Astrocyte (in vitro differentiated cells and primary cell): ENCODE results near the gene FTO. TPM values are rescaled to one million over a fixed set of nuclear protein-coding genes. Genes with fewer than 3 reads are reported as not detected.
"Not testable (repeated sequence)": the region's sequence is repeated elsewhere in the genome, so short reads cannot be mapped to it uniquely, and the experiment has no call there.

Experiments
- DNase-seq: peaks from one replicate; pipeline ENCODE4 v3.0.0-alpha.2; 2010; ENCODE audit warnings: low read depth
- FAIRE-seq: peaks from 2 replicates; lab custom pipeline; 2011; peaks lifted over from hg19 to GRCh38; lab: Jason Lieb, UNC
- H2AFZ ChIP-seq: 2 replicates; pipeline ENCODE4 v1.6.0; 2012; ENCODE audit warnings: low read depth, low read length, inconsistent platforms
- H3K27ac ChIP-seq: 2 replicates; pipeline ENCODE4 v1.5.1; 2011; ENCODE audit warnings: low read depth, low read length, inconsistent platforms
- H3K27me3 ChIP-seq: 2 replicates; pipeline ENCODE4 v1.6.0; 2011; ENCODE audit warnings: low read length, inconsistent platforms; ENCODE audit not compliant: insufficient read depth
- H3K36me3 ChIP-seq: 2 replicates; pipeline ENCODE4 v1.5.1; 2011; ENCODE audit warnings: low read length, inconsistent platforms; ENCODE audit not compliant: insufficient read depth
- H3K4me1 ChIP-seq: 2 replicates; pipeline ENCODE4 v1.5.1; 2011; ENCODE audit warnings: low read length, inconsistent platforms; ENCODE audit not compliant: insufficient read depth
- H3K4me2 ChIP-seq: 2 replicates; pipeline ENCODE4 v1.6.0; 2012; ENCODE audit warnings: low read length, inconsistent platforms
- H3K4me3 ChIP-seq: 2 replicates; pipeline ENCODE4 v1.5.1; 2011; ENCODE audit warnings: low read depth, mild to moderate bottlenecking, low read length, inconsistent platforms; ENCODE audit not compliant: insufficient read depth
- H3K79me2 ChIP-seq: 2 replicates; pipeline ENCODE4 v1.6.0; 2012; ENCODE audit warnings: mild to moderate bottlenecking, low read length, inconsistent platforms; ENCODE audit not compliant: insufficient read depth
- H3K9ac ChIP-seq: 2 replicates; pipeline ENCODE4 v1.6.0; 2012; ENCODE audit warnings: mild to moderate bottlenecking, low read length, inconsistent platforms
- H3K9me3 ChIP-seq: 2 replicates; pipeline ENCODE4 v1.5.1; 2012; ENCODE audit warnings: low read depth, mild to moderate bottlenecking, low read length, inconsistent platforms; ENCODE audit not compliant: insufficient read depth
- H4K20me1 ChIP-seq: 2 replicates; pipeline ENCODE4 v1.6.0; 2012; ENCODE audit warnings: low read length, inconsistent platforms; ENCODE audit not compliant: insufficient read depth
- H3K27ac Mint-ChIP-seq: one replicate; pipeline ENCODE4 v1.8.0; 2021; ENCODE audit warnings: mild to moderate bottlenecking, mixed read lengths; ENCODE audit not compliant: unreplicated experiment
- H3K27me3 Mint-ChIP-seq: one replicate; pipeline ENCODE4 v1.8.0; 2021; ENCODE audit warnings: low read depth, mixed read lengths; ENCODE audit not compliant: unreplicated experiment
- H3K36me3 Mint-ChIP-seq: one replicate; pipeline ENCODE4 v1.8.0; 2021; ENCODE audit warnings: low read depth, mixed read lengths; ENCODE audit not compliant: unreplicated experiment
- H3K4me1 Mint-ChIP-seq: one replicate; pipeline ENCODE4 v1.8.0; 2021; ENCODE audit warnings: low read depth, mixed read lengths; ENCODE audit not compliant: unreplicated experiment
- H3K4me3 Mint-ChIP-seq: one replicate; pipeline ENCODE4 v1.8.0; 2021; ENCODE audit warnings: mild to moderate bottlenecking, moderate library complexity, mixed read lengths; ENCODE audit not compliant: unreplicated experiment
- H3K9me3 Mint-ChIP-seq: one replicate; pipeline ENCODE4 v1.8.0; 2021; ENCODE audit warnings: mild to moderate bottlenecking, mixed read lengths; ENCODE audit not compliant: unreplicated experiment
- CTCF ChIP-seq: IDR thresholded peaks from 2 replicates; pipeline ENCODE4 v1.5.1; 2011; ENCODE audit warnings: low read depth, mild to moderate bottlenecking, inconsistent platforms, low read length, moderate library complexity; ENCODE audit not compliant: insufficient read depth
- EZH2 ChIP-seq: IDR thresholded peaks from 2 replicates; pipeline ENCODE4 v1.6.1; 2012; ENCODE audit warnings: mild to moderate bottlenecking, low read length, inconsistent platforms; ENCODE audit not compliant: insufficient read depth
- total RNA-seq: library from RNA; stranded (reverse); gene quantifications from 2 replicates; pipeline ENCODE4 v1.2.1, GENCODE V29; 2021

Gene FTO
- total RNA-seq, 1 donor from 2014 or later: 73.1 TPM

- H3K36me3 ChIP-seq: peaks cover 4% of the 10 kb centered on the region
- peaks cover 1% of the 10 kb centered on the region for H3K4me1 ChIP-seq
- no peak overlapping the region for H3K4me3 ChIP-seq
- Mint-ChIP-seq H3K4me3 (no peak overlapping the region), H3K36me3 (peaks cover 10% of the 10 kb centered on the region), H3K27me3 (no peaks in the 10 kb centered on the region), H3K4me1 (peaks cover under 1% of the 10 kb centered on the region), H3K27ac (no peak overlapping the region), H3K9me3 (peaks cover 3% of the 10 kb centered on the region)
- H3K9ac ChIP-seq: no peak overlapping the region
- no peak overlapping the region for H2AFZ ChIP-seq
- H3K27me3 ChIP-seq: no peaks in the 10 kb centered on the region
- no peaks in the 10 kb centered on the region for H4K20me1 ChIP-seq
- H3K79me2 ChIP-seq: no peaks in the 10 kb centered on the region
- no peak overlapping the region for H3K4me2 ChIP-seq
- H3K9me3 ChIP-seq: no peaks in the 10 kb centered on the region
- H3K27ac ChIP-seq: no peak overlapping the region
- FAIRE-seq: no peak
- TF ChIP-seq EZH2 (no peak), CTCF (no peak)
- no peak for DNase-seq
These were observed 182.8 kb downstream of the FTO start for GRCh38 chr16:53886482-53887378.

GRCh38 chr16:53888222-53888621 is 184.3 kb downstream of the FTO start:
- peaks cover 10% of the 10 kb centered on the region for H3K36me3 Mint-ChIP-seq
- no peak for TF ChIP-seq EZH2
- TF ChIP-seq CTCF: no peak
- FAIRE-seq (no peak), DNase-seq (no peak)
- H3K9me3 Mint-ChIP-seq: peaks cover 3% of the 10 kb centered on the region
- Histone ChIP-seq H2AFZ (no peak overlapping the region), H3K4me1 (peaks cover 15% of the 10 kb centered on the region), H3K36me3 (peaks cover 4% of the 10 kb centered on the region), H3K9ac (no peak overlapping the region), H3K9me3 (no peaks in the 10 kb centered on the region), H3K4me2 (no peak overlapping the region), H4K20me1 (no peaks in the 10 kb centered on the region), H3K27me3 (no peaks in the 10 kb centered on the region), H3K4me3 (no peak overlapping the region), H3K79me2 (no peaks in the 10 kb centered on the region), H3K27ac (no peak overlapping the region)
- no peak overlapping the region for H3K4me3 Mint-ChIP-seq
- peaks cover 11% of the 10 kb centered on the region for H3K4me1 Mint-ChIP-seq
- H3K27me3 Mint-ChIP-seq: no peaks in the 10 kb centered on the region
- H3K27ac Mint-ChIP-seq: no peak overlapping the region

- H3K9me3 ChIP-seq, H2AFZ ChIP-seq, H3K9me3 Mint-ChIP-seq, H3K27ac Mint-ChIP-seq, H3K27me3 Mint-ChIP-seq, H3K9ac ChIP-seq, H3K4me3 Mint-ChIP-seq, FAIRE-seq, DNase-seq, H4K20me1 ChIP-seq, H3K79me2 ChIP-seq, H3K27me3 ChIP-seq, H3K27ac ChIP-seq, H3K4me2 ChIP-seq, H3K4me3 ChIP-seq, H3K36me3 Mint-ChIP-seq, H3K36me3 ChIP-seq: not testable (repeated sequence)
- H3K4me1 Mint-ChIP-seq: peaks cover 24% of the 10 kb centered on the region
- H3K4me1 ChIP-seq: peaks cover 27% of the 10 kb centered on the region
These were observed 186.9 kb downstream of the FTO start for GRCh38 chr16:53890877-53891276.
